NB4 (cell line): Measurements from ENCODE around the gene PRKAR1B.

ENCODE experiments used
- CTCF ChIP-seq: IDR thresholded peaks from one replicate; pipeline ENCODE4 v1.5.1; 2012; ENCODE audit warnings: low read depth, low read length
- POLR2A ChIP-seq: IDR thresholded peaks from 2 replicates; pipeline ENCODE4 v1.6.1; 2011; ENCODE audit warnings: mild to moderate bottlenecking; ENCODE audit not compliant: insufficient read length; ENCODE audit errors: extremely low read depth
- TF ChIP-seq, protein P1 (sequence below): IDR thresholded peaks from 2 replicates; pipeline ENCODE4 v1.6.1; 2011; ENCODE audit warnings: low read depth, low read length

GRCh38 chr7:620885-621284 lies 106.2 kb downstream of the PRKAR1B start:
- no peak for TF ChIP-seq CTCF
- no peak for TF ChIP-seq POLR2A
- TF ChIP-seq, protein P1, sequence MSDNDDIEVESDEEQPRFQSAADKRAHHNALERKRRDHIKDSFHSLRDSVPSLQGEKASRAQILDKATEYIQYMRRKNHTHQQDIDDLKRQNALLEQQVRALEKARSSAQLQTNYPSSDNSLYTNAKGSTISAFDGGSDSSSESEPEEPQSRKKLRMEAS: no peak
